HepG2 (cell line): ENCODE measurements around the gene SYNE1. TPM values are rescaled to one million over a fixed set of nuclear protein-coding genes. Genes with fewer than 3 reads are reported as not detected.

Experiments used
- ATAC-seq: fragments of 200-7000 bp; cut with Tn5 transposase; 3 replicates; pipeline ENCODE4 v1.9.1; 2020; ENCODE audit warnings: mild to moderate bottlenecking, moderate library complexity
- BruUV-seq: library from RNA; stranded (reverse); fragments of 400-500 nt; replicated peaks from 2 replicates; lab custom pipeline; 2021; lab: Mats Ljungman, UMichigan
- CTCF ChIA-PET: fragments of 300-600 bp; formaldehyde crosslinking; extraction: SDS; loops from one replicate; lab custom pipeline; 2021; ENCODE audit warnings: low total read pairs, inconsistent platforms, low intra/inter-chr PET ratio; lab: Yijun Ruan, JAX
- POLR2A ChIA-PET: fragments of 350-600 bp; sonication (Branson Sonifier 250); formaldehyde crosslinking; loops from one replicate; lab custom pipeline; 2020; ENCODE audit warnings: antibody characterized with exemption, inconsistent platforms; lab: Yijun Ruan, JAX
- DNase-seq: peaks from one replicate; pipeline ENCODE4 v3.0.0-alpha.2; 2015; ENCODE audit warnings: low spot score
- FAIRE-seq: peaks from 3 replicates; lab custom pipeline; 2011; peaks lifted over from hg19 to GRCh38; lab: Jason Lieb, UNC
- H2AFZ ChIP-seq: one replicate; pipeline ENCODE4 v1.6.1; 2011; ENCODE audit warnings: low read length, inconsistent platforms
- H3K27ac ChIP-seq: fragments of 300-600 bp; 3 replicates; pipeline ENCODE4 v1.8.0; 2011; ENCODE audit warnings: mixed run types, mild to moderate bottlenecking, mixed read lengths, low read length, inconsistent platforms; ENCODE audit not compliant: insufficient read depth; ENCODE audit errors: extremely low read length
- H3K27me3 ChIP-seq, 2 experiments: fragments of 200-600 bp in 1 of 2; 2 replicates in 1 of 2; 3 replicates in 1 of 2; pipeline versions ENCODE4 v1.6.0 to v1.8.0; 2011; ENCODE audit warnings: low read length in 2 of 2, mild to moderate bottlenecking in 2 of 2, moderate library complexity in 2 of 2, inconsistent platforms in 1 of 2; ENCODE audit not compliant: insufficient read depth in 2 of 2, control insufficient read depth in 1 of 2
- H3K36me3 ChIP-seq, 2 experiments: fragments of 200-600 bp in 1 of 2; replicated peaks in 1 of 2; 2 replicates in 1 of 2; 3 replicates in 1 of 2; pipeline versions ENCODE4 v1.5.1 to v1.8.0; 2011; ENCODE audit warnings: low read length in 2 of 2, inconsistent platforms in 1 of 2; ENCODE audit not compliant: insufficient read depth in 2 of 2, control insufficient read depth in 1 of 2
- H3K4me1 ChIP-seq: 2 replicates; pipeline ENCODE4 v1.5.1; 2012; ENCODE audit warnings: low read length, inconsistent platforms; ENCODE audit not compliant: insufficient read depth
- H3K4me2 ChIP-seq: 2 replicates; pipeline ENCODE4 v1.6.0; 2011; ENCODE audit warnings: low read depth, low read length, inconsistent platforms
- H3K4me3 ChIP-seq, 3 experiments: fragments of 200-600 bp in 1 of 3; sonication (generic), shearing (Covaris generic) in 1 of 3; replicated peaks in 1 of 3; 2 replicates each; pipeline ENCODE4 v1.5.1; 2011 to 2016; ENCODE audit warnings: low read length in 3 of 3, inconsistent platforms in 2 of 3, low read depth in 2 of 3, mild to moderate bottlenecking in 2 of 3, control low read depth in 1 of 3, mixed read lengths in 1 of 3; ENCODE audit not compliant: insufficient read depth in 1 of 3
- H3K79me2 ChIP-seq: one replicate; pipeline ENCODE4 v1.6.1; 2011; ENCODE audit warnings: low read length, inconsistent platforms; ENCODE audit not compliant: insufficient read depth
- H3K9ac ChIP-seq: 2 replicates; pipeline ENCODE4 v1.6.0; 2011; ENCODE audit warnings: mild to moderate bottlenecking, low read depth, low read length, inconsistent platforms; ENCODE audit not compliant: insufficient read depth
- H3K9me3 ChIP-seq: 2 replicates; pipeline ENCODE4 v1.5.1; 2012; ENCODE audit warnings: mild to moderate bottlenecking, low read length
- H4K20me1 ChIP-seq: 2 replicates; pipeline ENCODE4 v1.6.0; 2011; ENCODE audit warnings: inconsistent platforms, mild to moderate bottlenecking, low read length, moderate library complexity; ENCODE audit not compliant: insufficient read depth
- CENPBD1 ChIP-seq: sonication (generic); formaldehyde crosslinking; IDR thresholded peaks from 2 replicates; pipeline ENCODE4 v1.8.0; 2022; ENCODE audit warnings: missing genetic modification reagents, low read depth, mild to moderate bottlenecking, borderline replicate concordance
- EEA1 ChIP-seq: sonication (generic); formaldehyde crosslinking; IDR thresholded peaks from 2 replicates; pipeline ENCODE4 v1.5.1; 2020; ENCODE audit warnings: mild to moderate bottlenecking, missing genetic modification reagents, borderline replicate concordance
- HIC2 ChIP-seq: sonication (generic); formaldehyde crosslinking; IDR thresholded peaks from 2 replicates; pipeline ENCODE4 v1.9.0; 2022; ENCODE audit warnings: low read depth, missing genetic modification reagents
- PHB2 ChIP-seq: fragments of 450-650 bp; IDR thresholded peaks from 2 replicates; pipeline ENCODE4 v1.6.1; 2018; ENCODE audit not compliant: partially characterized antibody
- RBFOX2 ChIP-seq: fragments of 200-400 bp; formaldehyde crosslinking; IDR thresholded peaks from 2 replicates; pipeline ENCODE4 v1.6.1; 2017; ENCODE audit warnings: low read depth, mild to moderate bottlenecking, low read length
- REPIN1 ChIP-seq: sonication (generic); formaldehyde crosslinking; IDR thresholded peaks from 2 replicates; pipeline ENCODE4 v1.8.0; 2022; ENCODE audit warnings: missing genetic modification reagents, low read depth, mild to moderate bottlenecking, borderline replicate concordance
- TAF1 ChIP-seq: sonication (generic); formaldehyde crosslinking; IDR thresholded peaks from 2 replicates; pipeline ENCODE4 v1.4.0; 2020; ENCODE audit warnings: missing genetic modification reagents
- ZBTB49 ChIP-seq: sonication (generic); formaldehyde crosslinking; IDR thresholded peaks from 2 replicates; pipeline ENCODE4 v1.4.0; 2020; ENCODE audit warnings: missing genetic modification reagents, borderline replicate concordance
- ZNF101 ChIP-seq: sonication (generic); formaldehyde crosslinking; IDR thresholded peaks from 2 replicates; pipeline ENCODE4 v1.4.0; 2020; ENCODE audit warnings: mild to moderate bottlenecking, low read depth, missing genetic modification reagents, borderline replicate concordance
- ZNF501 ChIP-seq: sonication (generic); formaldehyde crosslinking; IDR thresholded peaks from 2 replicates; pipeline ENCODE4 v1.5.1; 2020; ENCODE audit warnings: mild to moderate bottlenecking, moderate library complexity, missing genetic modification reagents
- ZNF567 ChIP-seq: sonication (generic); formaldehyde crosslinking; IDR thresholded peaks from 2 replicates; pipeline ENCODE4 v1.8.1; 2023; ENCODE audit warnings: mild to moderate bottlenecking, missing genetic modification reagents, borderline replicate concordance
- ZNF569 ChIP-seq: sonication (generic); formaldehyde crosslinking; IDR thresholded peaks from 2 replicates; pipeline ENCODE4 v1.5.0; 2020; ENCODE audit warnings: mild to moderate bottlenecking, missing genetic modification reagents, moderate library complexity, borderline replicate concordance
- WGBS: methylation state at CpG from one replicate; pipeline ENCODE4 v1.1.6; 2017; ENCODE audit warnings: low lambda C conversion rate; 5-methylcytosine and 5-hydroxymethylcytosine counted together
- in situ Hi-C: cut with HindIII; loops from 2 replicates; pipeline ENCODE4 v1.10.0; 2017; ENCODE audit warnings: low pct_unique_long_range_greater_than_20kb; ENCODE audit not compliant: extremely low pct_ligation_motif_present
- intact Hi-C: fragments of 100-400 bp; cut with micrococcal nuclease; formaldehyde crosslinking; loops from one replicate; pipeline ENCODE4 v1.10.0; 2022; ENCODE audit not compliant: unreplicated experiment
- polyA plus RNA-seq, 8 experiments: library from polyadenylated mRNA; depleted of rRNA in 3 of 8; stranded (reverse) in 7 of 8; unstranded in 1 of 8; fragments of >200 nt; fragmentation: Illumina TruSeq in 4 of 8; extraction: Trizol in 4 of 8; gene quantifications; 2 replicates each; pipeline versions ENCODE4 v1.2.1 to v1.2.3, GENCODE V29; 2011 to 2016; ENCODE audit warnings: low read depth in 4 of 8, missing spikeins in 1 of 8, mixed read lengths in 1 of 8; ENCODE audit not compliant: insufficient read depth in 1 of 8
- total RNA-seq, 5 experiments: library from RNA; depleted of rRNA; stranded (reverse); fragments of >200 nt; fragmentation: Illumina TruSeq; extraction: Trizol; gene quantifications; 2 replicates each; pipeline ENCODE4 v1.2.3, GENCODE V29; 2016; ENCODE audit warnings: low read depth in 1 of 5

Gene SYNE1
- total and polyA plus RNA-seq, 2 of the 13 experiments (the other 11 are each of a cell fraction or from before 2014, with no cell fraction given) = 5.5 to 15.9 TPM

- in situ Hi-C loops = no loop called here
- FAIRE-seq = no peak
Observed at GRCh38 chr6:152130441-152130840, 506.7 kb downstream of the SYNE1 start.

More at GRCh38 chr6:152130441-152130840, 506.7 kb downstream of the SYNE1 start:
- no peaks in the 10 kb centered on the region for H3K79me2 ChIP-seq
- H3K36me3 ChIP-seq = no peaks in the 10 kb centered on the region
- H3K4me2 ChIP-seq = no peak overlapping the region
- no peak for DNase-seq
- no peak overlapping the region for H2AFZ ChIP-seq
- POLR2A ChIA-PET = no interaction called here
- CTCF ChIA-PET = no interaction called here
- intact Hi-C loops = no loop called here
- no peaks in the 10 kb centered on the region; the same call in 1 of the 2 replicates for H4K20me1 ChIP-seq
- BruUV-seq = no TSS peak
- H3K9ac ChIP-seq = no peak overlapping the region
- no peaks in the 10 kb centered on the region for H3K27me3 ChIP-seq
- H3K4me3 ChIP-seq = no peak overlapping the region
- TF ChIP-seq PHB2 (no peak), EEA1 (CRISPR knock-in tag) (no peak), ZNF501 (CRISPR knock-in tag) (no peak), ZNF101 (CRISPR knock-in tag) (no peak), ZBTB49 (CRISPR knock-in tag) (no peak), REPIN1 (CRISPR knock-in tag) (no peak), ZNF567 (CRISPR knock-in tag) (no peak), TAF1 (CRISPR knock-in tag) (no peak), CENPBD1 (CRISPR knock-in tag) (no peak), HIC2 (CRISPR knock-in tag) (no peak), RBFOX2 (no peak), ZNF569 (CRISPR knock-in tag) (no peak)
- WGBS = 70% methylated on average over 2 of the region's 2 CpGs
- no peaks in the 10 kb centered on the region for H3K9me3 ChIP-seq
- peaks cover 3% of the 10 kb centered on the region for H3K4me1 ChIP-seq
- no peak for ATAC-seq
- no peak overlapping the region for H3K27ac ChIP-seq
